Neural progenitor cell (in vitro differentiated cells): ENCODE results near the gene CCDC107.

Source experiments
- CTCF ChIP-seq: fragments of 200-600 bp; sonication (generic); IDR thresholded peaks from 2 replicates; pipeline ENCODE4 v1.5.1; 2017; ENCODE audit warnings: antibody characterized with exemption, mild to moderate bottlenecking
- EZH2 ChIP-seq: fragments of 200-600 bp; sonication (generic); IDR thresholded peaks from 2 replicates; pipeline ENCODE4 v1.6.1; 2017; ENCODE audit warnings: antibody characterized with exemption, mild to moderate bottlenecking, moderate library complexity

- TF ChIP-seq CTCF: no peak
- no peak for TF ChIP-seq EZH2
Observed at GRCh38 chr9:35686222-35687203, 28.4 kb downstream of the CCDC107 start.
